ENCODE data around the gene GTPBP4.

The GTPBP4 gene

GRCh38 chr10:987870-988666 is at the start of gene GTPBP4:
Gene GTPBP4 (plus strand): TSS chr10:988434. CDS start chr10:988480, 46 bp downstream.
- peak; percentile 87 for DNase-seq (ENCODE audit: low read depth)

DNA sequence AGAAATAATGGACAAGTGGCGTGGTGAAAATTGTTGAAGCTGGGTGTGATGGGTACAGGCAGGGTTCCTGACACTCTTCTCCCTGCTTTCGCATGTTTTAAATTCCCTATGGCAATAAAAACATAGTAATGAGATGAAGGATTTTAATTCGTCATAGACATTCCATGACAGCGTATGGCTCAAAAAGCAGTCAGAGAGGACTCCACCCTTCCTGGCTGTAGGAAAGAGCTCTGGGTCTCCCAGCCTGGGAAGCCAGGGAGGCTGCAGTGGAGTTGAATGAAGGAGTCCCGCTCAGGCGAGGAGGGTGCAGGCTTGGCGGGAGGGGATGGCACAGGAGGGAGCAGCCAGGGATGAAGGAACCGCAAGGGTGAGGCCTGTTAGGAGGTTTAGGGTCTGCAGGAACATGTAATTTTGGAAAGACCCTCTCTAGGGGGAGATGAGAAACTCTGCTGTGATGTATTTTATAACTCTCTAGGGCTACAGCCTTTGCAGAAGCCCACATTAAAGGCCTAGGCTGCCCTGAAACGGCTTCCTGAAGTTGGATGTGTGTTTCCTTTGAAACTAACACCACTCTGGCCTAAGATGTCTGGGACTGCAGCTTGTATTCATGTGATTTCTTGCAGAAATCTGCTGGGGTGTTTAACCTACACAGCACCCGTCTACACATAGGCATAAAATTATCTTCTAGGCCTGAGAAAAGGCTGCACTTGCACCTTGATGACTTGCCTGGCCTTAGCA is 49.1 kb upstream of the GTPBP4 start:
- no peak for DNase-seq (ENCODE audit: low read depth)
- H3K4me3 ChIP-seq (ENCODE audit: low read depth, low read length): no peak overlapping the region

More at GRCh38 chr10:987870-988666, at the start of gene GTPBP4:
- peak within 1 kb of the TSS; percentile 100 for H3K4me3 ChIP-seq (ENCODE audit: low read depth, low read length)

- no peak overlapping the region for H3K4me3 ChIP-seq (ENCODE audit: low read depth, low read length)
- DNase-seq (ENCODE audit: low read depth): no peak
Observed at GRCh38 chr10:943334-944033, 44.8 kb upstream of the GTPBP4 start.

- peak; percentile 19 for DNase-seq (ENCODE audit: low read depth)
- H3K4me3 ChIP-seq (ENCODE audit: low read depth, low read length): no peak overlapping the region
Observed at GRCh38 chr10:944034-944831, 44.0 kb upstream of the GTPBP4 start.

DNA sequence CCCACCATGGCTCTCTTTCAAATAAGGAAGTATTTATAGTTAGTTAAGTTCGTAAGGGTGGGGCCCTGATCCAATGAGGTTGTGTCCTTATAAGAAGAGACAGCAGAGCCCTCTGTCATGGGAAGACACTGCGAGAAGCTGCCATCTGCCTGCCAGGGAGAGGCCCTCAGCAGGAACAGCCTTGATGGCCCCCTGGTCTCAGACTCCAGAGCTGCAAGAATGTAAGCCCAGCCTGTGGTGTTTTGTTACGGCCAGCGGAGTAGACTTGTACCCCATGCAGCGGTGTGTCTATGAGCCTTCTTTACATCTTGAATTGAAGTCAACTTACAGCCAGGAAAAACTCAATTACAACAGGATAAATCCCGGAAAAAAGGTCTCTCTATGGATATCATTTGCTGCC is 42.5 kb upstream of the GTPBP4 start:
- H3K4me3 ChIP-seq (ENCODE audit: low read depth, low read length): no peak overlapping the region
- no peak for DNase-seq (ENCODE audit: low read depth)

- DNase-seq (ENCODE audit: low read depth): no peak
- H3K4me3 ChIP-seq (ENCODE audit: low read depth, low read length): no peak overlapping the region
Observed at GRCh38 chr10:947051-947450, 41.2 kb upstream of the GTPBP4 start.

DNA sequence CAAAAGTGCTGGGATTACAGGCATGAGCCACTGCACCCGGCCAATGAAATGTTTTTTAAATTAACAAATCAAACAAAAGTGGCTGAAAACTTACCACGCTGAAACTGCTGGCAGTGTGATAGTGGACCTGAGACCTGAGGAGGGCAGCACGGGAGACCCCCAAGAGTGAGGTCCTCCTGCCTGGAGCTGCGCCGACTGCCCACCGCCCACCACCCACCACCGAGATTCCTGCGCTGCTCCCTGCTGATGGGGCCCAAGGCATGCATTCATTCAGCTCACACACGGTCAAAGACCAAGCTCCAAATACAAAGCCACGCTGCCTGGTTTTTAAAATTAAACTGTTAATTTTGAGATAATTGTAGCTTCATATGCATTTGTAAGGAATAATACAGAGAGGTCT is 40.4 kb upstream of the GTPBP4 start:
- DNase-seq (ENCODE audit: low read depth): no peak
- no peak overlapping the region for H3K4me3 ChIP-seq (ENCODE audit: low read depth, low read length)

GRCh38 chr10:948347-948746 is 39.9 kb upstream of the GTPBP4 start:
- DNase-seq (ENCODE audit: low read depth): no peak
- no peak overlapping the region for H3K4me3 ChIP-seq (ENCODE audit: low read depth, low read length)

- DNase-seq (ENCODE audit: low read depth): no peak
Observed at GRCh38 chr10:949446-949845, 38.8 kb upstream of the GTPBP4 start.

GRCh38 chr10:953836-954235 is 34.4 kb upstream of the GTPBP4 start:
- H3K4me3 ChIP-seq (ENCODE audit: low read depth, low read length): no peak overlapping the region
- DNase-seq (ENCODE audit: low read depth): no peak

More at GRCh38 chr10:949446-949845, 38.8 kb upstream of the GTPBP4 start:
- no peak overlapping the region for H3K4me3 ChIP-seq (ENCODE audit: low read depth, low read length)

DNA sequence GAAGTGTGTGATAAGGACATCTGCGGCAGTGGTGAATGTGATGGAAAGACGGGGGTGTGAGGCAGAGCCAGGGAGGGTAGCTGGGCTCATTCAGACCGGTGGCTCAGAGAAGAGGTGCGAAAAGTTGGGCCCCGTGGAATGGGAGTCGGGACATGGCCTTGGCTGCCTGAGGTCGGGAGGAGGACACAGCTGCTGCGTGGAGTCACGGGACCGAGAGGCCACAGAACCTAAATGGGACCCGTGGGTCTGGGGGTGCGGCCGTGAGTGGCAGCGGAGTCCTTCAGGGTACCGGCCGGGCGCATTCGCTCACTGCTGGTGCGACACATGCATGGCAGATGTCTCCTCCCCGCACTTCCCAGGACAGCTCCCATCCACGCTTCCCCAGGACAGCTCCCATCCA is 33.8 kb upstream of the GTPBP4 start:
- H3K4me3 ChIP-seq (ENCODE audit: low read depth, low read length): no peak overlapping the region
- no peak for DNase-seq (ENCODE audit: low read depth)

- DNase-seq (ENCODE audit: low read depth): no peak
- no peak overlapping the region for H3K4me3 ChIP-seq (ENCODE audit: low read depth, low read length)
Observed at GRCh38 chr10:955127-955819, 33.0 kb upstream of the GTPBP4 start.

DNA sequence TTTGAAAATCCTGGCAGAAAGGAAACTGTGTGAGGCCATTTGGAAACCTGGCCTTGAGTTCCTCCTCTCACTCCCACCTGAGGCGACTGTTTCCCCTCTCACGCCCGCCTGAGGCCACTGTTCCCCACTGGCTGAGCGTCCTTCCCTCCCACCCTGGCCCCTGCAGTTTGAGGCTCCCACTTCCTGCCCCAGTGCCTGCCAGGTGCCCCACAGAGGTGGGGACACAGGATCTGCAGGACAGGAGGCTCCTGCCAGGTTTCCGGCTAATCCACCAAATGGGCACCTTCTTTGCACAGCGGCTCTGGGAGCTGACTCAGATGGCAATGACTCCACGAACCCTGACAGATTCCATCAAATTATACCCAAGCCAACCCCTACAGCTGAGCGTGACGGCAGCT is 32.4 kb upstream of the GTPBP4 start:
- H3K4me3 ChIP-seq (ENCODE audit: low read depth, low read length): no peak overlapping the region
- DNase-seq (ENCODE audit: low read depth): no peak

DNA sequence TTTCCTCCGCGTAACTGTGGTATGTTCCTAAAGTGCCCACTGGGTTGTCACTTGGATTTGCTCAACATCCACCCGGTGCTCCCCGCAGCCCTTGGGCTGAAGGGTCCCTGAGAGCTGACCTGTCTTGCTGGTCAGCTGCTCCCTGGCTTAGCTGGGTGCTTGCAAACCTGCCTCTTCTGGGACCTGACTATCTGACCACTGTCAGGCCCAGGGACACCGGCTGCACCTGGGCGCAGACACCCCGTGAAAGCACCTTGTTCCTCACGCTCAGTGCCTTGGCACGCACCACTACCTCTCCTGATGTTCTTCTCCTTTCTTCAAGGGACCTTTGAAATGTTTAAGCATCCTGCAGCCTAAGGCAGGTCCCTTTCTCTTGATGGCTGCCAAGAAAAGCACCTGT is 30.1 kb upstream of the GTPBP4 start:
- no peak overlapping the region for H3K4me3 ChIP-seq (ENCODE audit: low read depth, low read length)

DNA sequence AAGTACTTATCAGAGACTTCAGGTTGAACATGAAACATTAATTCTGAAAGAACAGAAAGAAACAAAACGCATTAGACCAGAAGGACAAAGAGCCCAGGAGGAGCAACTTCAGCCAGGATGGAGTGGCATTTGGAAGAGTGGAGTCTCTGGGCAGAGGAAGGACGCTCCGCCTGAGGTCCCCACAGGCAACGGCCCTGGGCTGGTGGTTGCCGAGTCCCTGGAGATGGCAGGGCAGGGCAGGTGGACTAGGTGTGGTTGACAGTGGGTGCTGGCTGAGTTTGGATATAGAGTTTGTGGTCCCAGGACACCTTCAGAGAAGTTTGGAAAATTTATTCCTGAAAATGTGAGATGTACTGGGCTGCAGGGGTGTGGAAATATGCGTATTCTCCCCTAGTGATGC is 29.4 kb upstream of the GTPBP4 start:
- no peak for DNase-seq (ENCODE audit: low read depth)
- H3K4me3 ChIP-seq (ENCODE audit: low read depth, low read length): no peak overlapping the region

More for the DNA sequence above, 30.1 kb upstream of the GTPBP4 start:
- no peak for DNase-seq (ENCODE audit: low read depth)

DNA sequence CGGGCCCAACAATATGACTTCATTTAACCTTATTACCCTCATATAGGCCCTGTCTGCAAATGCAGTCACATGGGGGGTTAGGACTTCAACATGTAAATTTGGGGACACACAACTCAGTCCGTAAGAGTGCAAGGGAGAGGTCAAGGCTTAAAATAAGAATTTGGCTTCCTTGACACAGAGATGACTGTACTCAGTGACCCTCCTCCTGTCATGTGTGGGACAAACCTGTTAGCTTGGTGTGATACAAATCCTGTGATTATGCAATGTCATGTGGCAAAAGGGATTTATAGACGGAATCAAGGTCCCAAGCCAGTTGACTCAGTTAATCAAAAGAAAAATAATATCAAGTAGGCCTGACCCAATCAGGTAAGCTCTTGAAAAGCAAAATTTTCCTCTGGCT is 25.9 kb upstream of the GTPBP4 start:
- no peak for DNase-seq (ENCODE audit: low read depth)

GRCh38 chr10:963186-963585 is 25.0 kb upstream of the GTPBP4 start:
- no peak for DNase-seq (ENCODE audit: low read depth)
- H3K4me3 ChIP-seq (ENCODE audit: low read depth, low read length): no peak overlapping the region

More for the DNA sequence above, 25.9 kb upstream of the GTPBP4 start:
- no peak overlapping the region for H3K4me3 ChIP-seq (ENCODE audit: low read depth, low read length)

DNA sequence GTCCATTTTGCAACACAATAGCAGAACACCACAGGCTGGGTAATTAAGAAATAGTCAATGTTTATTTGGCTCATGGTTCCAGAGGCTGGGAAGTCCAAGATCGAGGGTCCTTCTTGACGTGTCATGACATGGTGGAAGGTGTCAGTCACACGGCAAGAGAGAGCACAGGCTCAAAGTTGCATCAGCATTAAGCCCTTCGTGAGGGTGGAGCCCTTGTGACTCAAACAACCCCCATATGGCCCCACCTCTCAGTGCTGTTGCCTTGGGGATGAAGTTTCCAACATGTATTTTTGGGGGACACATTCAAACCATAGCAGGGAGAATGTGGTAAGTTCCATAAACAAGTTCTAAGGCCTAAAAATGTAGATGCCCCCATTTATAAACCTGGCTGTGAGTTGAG is 24.6 kb upstream of the GTPBP4 start:
- DNase-seq (ENCODE audit: low read depth): no peak
- H3K4me3 ChIP-seq (ENCODE audit: low read depth, low read length): no peak overlapping the region

Measured in skeletal muscle cell (primary cell).